Measurements from ENCODE around the gene LILRA5. TPM values are rescaled to one million over a fixed set of nuclear protein-coding genes. Genes with fewer than 3 reads are reported as not detected.
"Not testable (repeated sequence)": the region's sequence is repeated elsewhere in the genome, so short reads cannot be mapped to it uniquely, and the experiment has no call there.

The LILRA5 gene
- total RNA-seq, 1 donor from 2014 or later = not detected

DNA sequence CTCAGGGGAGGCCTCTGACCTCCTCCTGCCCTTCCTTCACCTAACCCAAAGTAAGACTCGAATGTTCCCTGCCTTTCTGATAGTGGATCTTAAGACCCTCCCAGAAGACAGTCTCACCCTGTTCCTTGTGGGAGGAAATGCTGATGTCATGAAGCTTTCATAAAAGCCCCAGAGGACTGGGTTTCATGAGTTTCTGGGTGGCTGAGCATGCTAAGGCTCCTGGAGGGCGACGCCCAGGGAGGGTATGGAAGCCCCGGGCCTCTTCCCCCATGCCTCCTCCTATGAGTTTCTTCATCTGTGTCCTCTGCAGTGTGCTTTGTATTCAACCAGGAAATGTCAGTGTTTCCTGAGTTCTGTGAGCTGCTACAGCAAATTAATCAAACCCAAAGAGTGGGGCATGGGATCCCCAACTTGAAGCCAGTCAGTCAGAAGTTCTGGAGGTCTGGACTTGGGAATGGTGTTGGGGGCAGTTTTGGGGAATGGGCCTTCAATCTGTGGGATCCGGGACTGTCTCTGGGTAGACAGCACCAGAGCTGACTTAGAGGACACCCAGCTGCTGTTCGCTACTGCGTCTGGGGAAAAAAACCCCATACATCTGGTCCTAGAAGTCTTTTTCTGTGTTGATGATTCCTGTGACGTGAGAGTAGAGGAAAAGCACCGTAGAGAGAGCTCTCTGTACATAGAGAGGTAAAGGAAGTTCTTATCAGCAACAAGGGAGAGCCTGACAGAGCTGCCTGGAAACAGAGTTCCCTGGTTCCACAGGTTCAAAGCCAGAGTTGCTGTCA lies 30.1 kb downstream of the LILRA5 start:
- Mint-ChIP-seq H3K27me3 (ENCODE audit: low read depth, unreplicated experiment) (peaks cover 54% of the 10 kb centered on the region), H3K4me3 (ENCODE audit: unreplicated experiment) (no peak overlapping the region), H3K27ac (ENCODE audit: unreplicated experiment) (no peak overlapping the region), H3K4me1 (ENCODE audit: low read depth, unreplicated experiment) (peaks cover 7% of the 10 kb centered on the region), H3K36me3 (ENCODE audit: low read depth, unreplicated experiment) (no peaks in the 10 kb centered on the region), H3K9me3 (ENCODE audit: unreplicated experiment) (peaks cover 9% of the 10 kb centered on the region)
- Histone ChIP-seq H3K9me3 (ENCODE audit: insufficient read depth, low read depth, low read length) (no peaks in the 10 kb centered on the region), H4K20me1 (ENCODE audit: insufficient read depth, low read length) (no peaks in the 10 kb centered on the region), H3K27me3 (ENCODE audit: insufficient read depth, low read length) (no peaks in the 10 kb centered on the region), H3K36me3 (ENCODE audit: insufficient read depth, low read length) (no peaks in the 10 kb centered on the region), H3K9ac (ENCODE audit: low read length) (no peak overlapping the region), H3K4me2 (ENCODE audit: low read length) (no peak overlapping the region), H3K27ac (ENCODE audit: low read depth, low read length) (no peak overlapping the region), H3K4me1 (ENCODE audit: insufficient read depth, low read length) (peaks cover 1% of the 10 kb centered on the region), H3K4me3 (ENCODE audit: insufficient read depth, low read depth, low read length) (no peak overlapping the region), H2AFZ (ENCODE audit: low read depth, low read length) (no peak overlapping the region), H3K79me2 (ENCODE audit: insufficient read depth, low read length) (no peaks in the 10 kb centered on the region)
- FAIRE-seq (no peak), DNase-seq (ENCODE audit: low read depth) (no peak)
- TF ChIP-seq, protein P1, sequence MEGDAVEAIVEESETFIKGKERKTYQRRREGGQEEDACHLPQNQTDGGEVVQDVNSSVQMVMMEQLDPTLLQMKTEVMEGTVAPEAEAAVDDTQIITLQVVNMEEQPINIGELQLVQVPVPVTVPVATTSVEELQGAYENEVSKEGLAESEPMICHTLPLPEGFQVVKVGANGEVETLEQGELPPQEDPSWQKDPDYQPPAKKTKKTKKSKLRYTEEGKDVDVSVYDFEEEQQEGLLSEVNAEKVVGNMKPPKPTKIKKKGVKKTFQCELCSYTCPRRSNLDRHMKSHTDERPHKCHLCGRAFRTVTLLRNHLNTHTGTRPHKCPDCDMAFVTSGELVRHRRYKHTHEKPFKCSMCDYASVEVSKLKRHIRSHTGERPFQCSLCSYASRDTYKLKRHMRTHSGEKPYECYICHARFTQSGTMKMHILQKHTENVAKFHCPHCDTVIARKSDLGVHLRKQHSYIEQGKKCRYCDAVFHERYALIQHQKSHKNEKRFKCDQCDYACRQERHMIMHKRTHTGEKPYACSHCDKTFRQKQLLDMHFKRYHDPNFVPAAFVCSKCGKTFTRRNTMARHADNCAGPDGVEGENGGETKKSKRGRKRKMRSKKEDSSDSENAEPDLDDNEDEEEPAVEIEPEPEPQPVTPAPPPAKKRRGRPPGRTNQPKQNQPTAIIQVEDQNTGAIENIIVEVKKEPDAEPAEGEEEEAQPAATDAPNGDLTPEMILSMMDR (IDR thresholded peaks at IDR 0.05; ENCODE audit: insufficient read depth, low read depth, low read length) = no peak
- no peak for TF ChIP-seq EZH2 (IDR thresholded peaks at IDR 0.05; ENCODE audit: insufficient read depth, low read length)

- H3K27ac ChIP-seq (ENCODE audit: low read depth, low read length); H3K27ac Mint-ChIP-seq (ENCODE audit: unreplicated experiment); H3K9me3 ChIP-seq (ENCODE audit: insufficient read depth, low read depth, low read length); H3K4me3 ChIP-seq (ENCODE audit: insufficient read depth, low read depth, low read length); H3K9ac ChIP-seq (ENCODE audit: low read length); H3K4me1 Mint-ChIP-seq (ENCODE audit: low read depth, unreplicated experiment); DNase-seq (ENCODE audit: low read depth); H4K20me1 ChIP-seq (ENCODE audit: insufficient read depth, low read length); H3K4me1 ChIP-seq (ENCODE audit: insufficient read depth, low read length); H3K36me3 ChIP-seq (ENCODE audit: insufficient read depth, low read length); H3K9me3 Mint-ChIP-seq (ENCODE audit: unreplicated experiment); H3K4me3 Mint-ChIP-seq (ENCODE audit: unreplicated experiment); H2AFZ ChIP-seq (ENCODE audit: low read depth, low read length); H3K4me2 ChIP-seq (ENCODE audit: low read length); H3K79me2 ChIP-seq (ENCODE audit: insufficient read depth, low read length); FAIRE-seq; H3K27me3 ChIP-seq (ENCODE audit: insufficient read depth, low read length); H3K36me3 Mint-ChIP-seq (ENCODE audit: low read depth, unreplicated experiment): not testable (repeated sequence)
- peaks cover 57% of the 10 kb centered on the region for H3K27me3 Mint-ChIP-seq (ENCODE audit: low read depth, unreplicated experiment)
Measured at GRCh38 chr19:54281729-54282075, 31.3 kb downstream of the LILRA5 start.

- Histone ChIP-seq H4K20me1 (ENCODE audit: insufficient read depth, low read length) (no peaks in the 10 kb centered on the region), H3K27ac (ENCODE audit: low read depth, low read length) (no peak within 1 kb of the TSS), H2AFZ (ENCODE audit: low read depth, low read length) (no peak within 1 kb of the TSS), H3K9me3 (ENCODE audit: insufficient read depth, low read depth, low read length) (no peaks in the 10 kb centered on the region), H3K4me3 (ENCODE audit: insufficient read depth, low read depth, low read length) (no peak within 1 kb of the TSS), H3K9ac (ENCODE audit: low read length) (no peak within 1 kb of the TSS), H3K4me2 (ENCODE audit: low read length) (no peak within 1 kb of the TSS), H3K27me3 (ENCODE audit: insufficient read depth, low read length) (no peaks in the 10 kb centered on the region), H3K4me1 (ENCODE audit: insufficient read depth, low read length) (no peaks in the 10 kb centered on the region), H3K36me3 (ENCODE audit: insufficient read depth, low read length) (no peaks in the 10 kb centered on the region), H3K79me2 (ENCODE audit: insufficient read depth, low read length) (no peaks in the 10 kb centered on the region)
- Mint-ChIP-seq H3K9me3 (ENCODE audit: unreplicated experiment) (peaks cover 6% of the 10 kb centered on the region), H3K4me3 (ENCODE audit: unreplicated experiment) (no peak within 1 kb of the TSS), H3K27ac (ENCODE audit: unreplicated experiment) (no peak within 1 kb of the TSS), H3K4me1 (ENCODE audit: low read depth, unreplicated experiment) (no peaks in the 10 kb centered on the region), H3K27me3 (ENCODE audit: low read depth, unreplicated experiment) (peaks cover 61% of the 10 kb centered on the region), H3K36me3 (ENCODE audit: low read depth, unreplicated experiment) (no peaks in the 10 kb centered on the region)
- TF ChIP-seq EZH2 (IDR thresholded peaks at IDR 0.05; ENCODE audit: insufficient read depth, low read length) = no peak
- TF ChIP-seq, protein P1 (IDR thresholded peaks at IDR 0.05; ENCODE audit: insufficient read depth, low read depth, low read length) = no peak
- DNase-seq (ENCODE audit: low read depth) (no peak), FAIRE-seq (no peak)
Measured at GRCh38 chr19:54281007-54281728, 31.8 kb downstream of the LILRA5 start, which contains the start of gene LILRB2. Gene LILRB2 (minus strand): TSS chr19:54281110. CDS start chr19:54280496, 614 bp downstream.

DNA sequence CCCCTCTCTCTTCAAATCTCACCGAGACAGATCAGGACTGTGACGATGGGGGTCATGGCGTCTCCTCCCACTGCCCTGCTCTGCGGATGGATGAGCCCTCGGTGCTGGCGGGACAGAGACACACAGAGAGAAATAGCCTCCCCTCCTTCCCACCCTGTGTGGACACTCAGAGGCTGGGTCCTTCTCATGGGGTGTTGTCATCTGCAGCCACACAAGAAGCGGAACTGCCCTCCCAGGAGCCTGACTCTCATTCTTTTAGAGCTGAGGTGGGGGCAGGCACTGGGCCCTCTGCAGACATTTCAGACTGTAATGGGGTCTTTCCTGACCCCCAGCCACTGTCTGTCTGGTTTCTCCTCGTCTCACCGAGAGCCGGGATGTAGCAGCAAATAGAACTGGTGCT lies 32.5 kb downstream of the LILRA5 start:
- not testable (repeated sequence) for H3K9ac ChIP-seq (ENCODE audit: low read length); H3K36me3 Mint-ChIP-seq (ENCODE audit: low read depth, unreplicated experiment); H3K27me3 ChIP-seq (ENCODE audit: insufficient read depth, low read length); H3K4me2 ChIP-seq (ENCODE audit: low read length); H3K4me3 Mint-ChIP-seq (ENCODE audit: unreplicated experiment); H3K9me3 ChIP-seq (ENCODE audit: insufficient read depth, low read depth, low read length); H3K36me3 ChIP-seq (ENCODE audit: insufficient read depth, low read length); H3K4me3 ChIP-seq (ENCODE audit: insufficient read depth, low read depth, low read length); H4K20me1 ChIP-seq (ENCODE audit: insufficient read depth, low read length); H3K27ac ChIP-seq (ENCODE audit: low read depth, low read length); H3K4me1 Mint-ChIP-seq (ENCODE audit: low read depth, unreplicated experiment); FAIRE-seq; H3K9me3 Mint-ChIP-seq (ENCODE audit: unreplicated experiment); H3K4me1 ChIP-seq (ENCODE audit: insufficient read depth, low read length); H2AFZ ChIP-seq (ENCODE audit: low read depth, low read length); H3K79me2 ChIP-seq (ENCODE audit: insufficient read depth, low read length); H3K27ac Mint-ChIP-seq (ENCODE audit: unreplicated experiment); DNase-seq (ENCODE audit: low read depth)
- H3K27me3 Mint-ChIP-seq (ENCODE audit: low read depth, unreplicated experiment) = peaks cover 63% of the 10 kb centered on the region
